K562 (cell line): ENCODE measurements around the gene FMNL1. TPM values are rescaled to one million over a fixed set of nuclear protein-coding genes. Genes with fewer than 3 reads are reported as not detected.

Experiments
- CBX5 ChIP-seq: IDR thresholded peaks from 2 replicates; pipeline ENCODE4 v1.6.1; 2014; ENCODE audit warnings: low read depth, borderline replicate concordance
- CHCHD3 ChIP-seq: fragments of 250-450 bp; sonication (Bioruptor Pico); IDR thresholded peaks from 2 replicates; pipeline ENCODE4 v2.1.2; 2022; ENCODE audit warnings: mild to moderate bottlenecking
- CTBP1 ChIP-seq: fragments of 450-650 bp; IDR thresholded peaks from 2 replicates; pipeline ENCODE4 v1.6.1; 2016; ENCODE audit warnings: borderline replicate concordance
- HEY1 ChIP-seq: fragments of 250-450 bp; sonication (Bioruptor Pico); IDR thresholded peaks from 2 replicates; pipeline ENCODE4 v1.5.0; 2020; ENCODE audit warnings: mild to moderate bottlenecking, moderate library complexity, borderline replicate concordance
- MTA3 ChIP-seq: fragments of 450-650 bp; formaldehyde crosslinking; IDR thresholded peaks from 2 replicates; pipeline ENCODE4 v1.6.1; 2017; ENCODE audit warnings: mild to moderate bottlenecking, borderline replicate concordance
- RBFOX2 ChIP-seq: fragments of 200-400 bp; formaldehyde crosslinking; IDR thresholded peaks from 2 replicates; pipeline ENCODE4 v1.6.1; 2017; ENCODE audit warnings: low read depth, mild to moderate bottlenecking, low read length, moderate library complexity
- TARDBP ChIP-seq: fragments of 450-650 bp; IDR thresholded peaks from 2 replicates; pipeline ENCODE4 v1.6.1; 2016
- TEAD4 ChIP-seq, 2 experiments: sonication (generic) in 1 of 2; formaldehyde crosslinking in 1 of 2; IDR thresholded peaks; 2 replicates each; pipeline versions ENCODE4 v1.6.1 to v1.8.0; 2012 to 2022; ENCODE audit warnings: borderline replicate concordance in 1 of 2, inconsistent platforms in 1 of 2, low read length in 1 of 2, mild to moderate bottlenecking in 1 of 2, missing genetic modification reagents in 1 of 2
- ZNF507 ChIP-seq: conservative IDR thresholded peaks from 2 replicates; pipeline ENCODE4 v1.6.1; 2017; ENCODE audit warnings: missing genetic modification characterization, missing compliant biosample characterization
- ZNF766 ChIP-seq: fragments of 200-800 bp; sonication (Bioruptor generic); conservative IDR thresholded peaks from 2 replicates; pipeline ENCODE4 v1.6.1; 2016; ENCODE audit warnings: missing genetic modification characterization, missing compliant biosample characterization
- polyA plus RNA-seq, 8 experiments: library from polyadenylated mRNA; depleted of rRNA in 4 of 8; stranded (reverse) in 5 of 8; unstranded in 3 of 8; fragments of >200 nt; fragmentation: Nextera tagmentation in 2 of 8; fragmentation: Illumina TruSeq in 1 of 8; extraction: Ambion mirVana in 2 of 8; extraction: Trizol in 1 of 8; gene quantifications; 2 replicates each; pipeline versions ENCODE4 v1.2.1 to v1.2.3, GENCODE V29; 2011 to 2014; ENCODE audit warnings: inconsistent platforms in 1 of 8, missing spikeins in 1 of 8
- total RNA-seq, 7 experiments: library from RNA; depleted of rRNA in 6 of 7; stranded (reverse); fragments of >200 nt in 6 of 7; fragmentation: Illumina TruSeq in 2 of 7; extraction: Trizol in 2 of 7; gene quantifications; 2 replicates each; pipeline versions ENCODE4 v1.2.1 to v1.2.3, GENCODE V29; 2011 to 2021; ENCODE audit warnings: low replicate concordance in 1 of 7
- TF ChIP-seq, protein P1 (sequence below): sonication (generic); formaldehyde crosslinking; IDR thresholded peaks from 2 replicates; pipeline ENCODE4 v1.8.0; 2022; ENCODE audit warnings: mild to moderate bottlenecking, missing genetic modification reagents
- TF ChIP-seq, protein P2 (sequence below): sonication (generic); formaldehyde crosslinking; IDR thresholded peaks from 2 replicates; pipeline ENCODE4 v1.8.1; 2023; ENCODE audit warnings: mild to moderate bottlenecking, missing genetic modification reagents
- TF ChIP-seq, protein P3 (sequence below): fragments of 250-450 bp; sonication (Bioruptor Pico); IDR thresholded peaks from 2 replicates; pipeline ENCODE4 v1.8.0; 2021; ENCODE audit warnings: moderate library complexity, mild to moderate bottlenecking, inconsistent platforms
- TF ChIP-seq, protein P4 (sequence below): IDR thresholded peaks from 2 replicates; pipeline ENCODE4 v1.6.1; 2011; ENCODE audit not compliant: insufficient read length; ENCODE audit errors: extremely low read depth

The FMNL1 gene
- total and polyA plus RNA-seq, 9 of the 15 experiments (the other 6 are each of a cell fraction or from before 2014, with no cell fraction given): 0.70 to 36.6 (median 7.7) TPM

DNA sequence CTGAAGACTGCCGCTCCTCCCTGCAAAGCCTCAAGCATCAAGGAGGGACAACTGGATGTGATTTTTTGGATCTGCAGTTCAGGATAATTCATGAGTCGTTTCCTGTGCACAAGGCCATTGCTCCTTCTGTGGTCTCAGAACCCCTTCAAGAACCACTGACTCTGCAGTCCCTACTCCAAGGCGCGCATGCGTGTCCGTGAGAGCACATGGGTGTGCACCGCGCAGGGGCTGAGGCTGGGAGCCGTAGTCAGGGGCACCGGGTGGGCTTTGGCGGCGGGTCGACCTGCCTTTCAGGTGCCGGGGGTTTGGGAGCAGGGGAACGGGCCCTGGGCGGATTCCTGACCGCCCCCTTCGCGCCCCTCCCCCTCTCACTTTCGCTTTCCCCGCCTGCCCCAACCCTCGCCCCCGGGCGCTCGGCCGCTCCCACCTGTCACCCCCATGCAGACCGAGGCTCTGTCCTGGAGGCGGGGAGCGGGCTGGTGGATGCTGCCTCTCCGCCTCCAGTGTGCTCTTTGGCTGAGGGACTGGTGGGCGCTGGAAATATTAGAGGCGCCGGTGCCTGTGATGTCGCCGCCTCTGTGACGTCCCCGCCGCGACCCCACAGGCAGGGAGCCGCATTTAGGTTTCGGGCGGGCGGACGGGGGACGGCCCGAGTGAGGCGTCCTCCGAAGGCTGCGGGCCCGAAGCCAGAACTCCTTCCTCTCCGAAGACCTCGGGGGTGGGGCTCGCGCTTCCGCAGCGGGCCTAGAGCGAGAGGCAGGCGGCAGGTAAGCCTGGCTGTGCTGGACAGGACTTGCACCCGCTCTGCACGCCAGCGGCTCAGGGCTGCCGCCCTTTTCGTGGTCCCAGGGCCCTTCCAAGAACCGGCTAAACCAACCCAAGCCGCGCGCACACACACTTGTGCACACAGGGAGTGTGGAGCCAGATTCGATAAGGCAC is 40.2 kb downstream of the FMNL1 start, which contains the start of gene SPATA32 (continued):
- TF ChIP-seq, protein P1, sequence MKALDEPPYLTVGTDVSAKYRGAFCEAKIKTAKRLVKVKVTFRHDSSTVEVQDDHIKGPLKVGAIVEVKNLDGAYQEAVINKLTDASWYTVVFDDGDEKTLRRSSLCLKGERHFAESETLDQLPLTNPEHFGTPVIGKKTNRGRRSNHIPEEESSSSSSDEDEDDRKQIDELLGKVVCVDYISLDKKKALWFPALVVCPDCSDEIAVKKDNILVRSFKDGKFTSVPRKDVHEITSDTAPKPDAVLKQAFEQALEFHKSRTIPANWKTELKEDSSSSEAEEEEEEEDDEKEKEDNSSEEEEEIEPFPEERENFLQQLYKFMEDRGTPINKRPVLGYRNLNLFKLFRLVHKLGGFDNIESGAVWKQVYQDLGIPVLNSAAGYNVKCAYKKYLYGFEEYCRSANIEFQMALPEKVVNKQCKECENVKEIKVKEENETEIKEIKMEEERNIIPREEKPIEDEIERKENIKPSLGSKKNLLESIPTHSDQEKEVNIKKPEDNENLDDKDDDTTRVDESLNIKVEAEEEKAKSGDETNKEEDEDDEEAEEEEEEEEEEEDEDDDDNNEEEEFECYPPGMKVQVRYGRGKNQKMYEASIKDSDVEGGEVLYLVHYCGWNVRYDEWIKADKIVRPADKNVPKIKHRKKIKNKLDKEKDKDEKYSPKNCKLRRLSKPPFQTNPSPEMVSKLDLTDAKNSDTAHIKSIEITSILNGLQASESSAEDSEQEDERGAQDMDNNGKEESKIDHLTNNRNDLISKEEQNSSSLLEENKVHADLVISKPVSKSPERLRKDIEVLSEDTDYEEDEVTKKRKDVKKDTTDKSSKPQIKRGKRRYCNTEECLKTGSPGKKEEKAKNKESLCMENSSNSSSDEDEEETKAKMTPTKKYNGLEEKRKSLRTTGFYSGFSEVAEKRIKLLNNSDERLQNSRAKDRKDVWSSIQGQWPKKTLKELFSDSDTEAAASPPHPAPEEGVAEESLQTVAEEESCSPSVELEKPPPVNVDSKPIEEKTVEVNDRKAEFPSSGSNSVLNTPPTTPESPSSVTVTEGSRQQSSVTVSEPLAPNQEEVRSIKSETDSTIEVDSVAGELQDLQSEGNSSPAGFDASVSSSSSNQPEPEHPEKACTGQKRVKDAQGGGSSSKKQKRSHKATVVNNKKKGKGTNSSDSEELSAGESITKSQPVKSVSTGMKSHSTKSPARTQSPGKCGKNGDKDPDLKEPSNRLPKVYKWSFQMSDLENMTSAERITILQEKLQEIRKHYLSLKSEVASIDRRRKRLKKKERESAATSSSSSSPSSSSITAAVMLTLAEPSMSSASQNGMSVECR (CRISPR knock-in tag): no peak
- TF ChIP-seq ZNF766 (CRISPR knock-in tag): no peak
- TF ChIP-seq CBX5: no peak
- TF ChIP-seq CTBP1: no peak
- no peak for TF ChIP-seq TEAD4 (IDR thresholded peaks at IDR 0.05; ENCODE audit: low read length)
- TF ChIP-seq TEAD4 (CRISPR knock-in tag; IDR thresholded peaks at IDR 0.05; ENCODE audit: borderline replicate concordance): no peak
- TF ChIP-seq ZNF507 (tag): no peak
- TF ChIP-seq, protein P2, sequence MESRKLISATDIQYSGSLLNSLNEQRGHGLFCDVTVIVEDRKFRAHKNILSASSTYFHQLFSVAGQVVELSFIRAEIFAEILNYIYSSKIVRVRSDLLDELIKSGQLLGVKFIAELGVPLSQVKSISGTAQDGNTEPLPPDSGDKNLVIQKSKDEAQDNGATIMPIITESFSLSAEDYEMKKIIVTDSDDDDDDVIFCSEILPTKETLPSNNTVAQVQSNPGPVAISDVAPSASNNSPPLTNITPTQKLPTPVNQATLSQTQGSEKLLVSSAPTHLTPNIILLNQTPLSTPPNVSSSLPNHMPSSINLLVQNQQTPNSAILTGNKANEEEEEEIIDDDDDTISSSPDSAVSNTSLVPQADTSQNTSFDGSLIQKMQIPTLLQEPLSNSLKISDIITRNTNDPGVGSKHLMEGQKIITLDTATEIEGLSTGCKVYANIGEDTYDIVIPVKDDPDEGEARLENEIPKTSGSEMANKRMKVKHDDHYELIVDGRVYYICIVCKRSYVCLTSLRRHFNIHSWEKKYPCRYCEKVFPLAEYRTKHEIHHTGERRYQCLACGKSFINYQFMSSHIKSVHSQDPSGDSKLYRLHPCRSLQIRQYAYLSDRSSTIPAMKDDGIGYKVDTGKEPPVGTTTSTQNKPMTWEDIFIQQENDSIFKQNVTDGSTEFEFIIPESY (CRISPR knock-in tag): peak; percentile 72
- TF ChIP-seq TARDBP: no peak
- TF ChIP-seq HEY1 (CRISPR knock-in tag): no peak
- TF ChIP-seq, protein P3, sequence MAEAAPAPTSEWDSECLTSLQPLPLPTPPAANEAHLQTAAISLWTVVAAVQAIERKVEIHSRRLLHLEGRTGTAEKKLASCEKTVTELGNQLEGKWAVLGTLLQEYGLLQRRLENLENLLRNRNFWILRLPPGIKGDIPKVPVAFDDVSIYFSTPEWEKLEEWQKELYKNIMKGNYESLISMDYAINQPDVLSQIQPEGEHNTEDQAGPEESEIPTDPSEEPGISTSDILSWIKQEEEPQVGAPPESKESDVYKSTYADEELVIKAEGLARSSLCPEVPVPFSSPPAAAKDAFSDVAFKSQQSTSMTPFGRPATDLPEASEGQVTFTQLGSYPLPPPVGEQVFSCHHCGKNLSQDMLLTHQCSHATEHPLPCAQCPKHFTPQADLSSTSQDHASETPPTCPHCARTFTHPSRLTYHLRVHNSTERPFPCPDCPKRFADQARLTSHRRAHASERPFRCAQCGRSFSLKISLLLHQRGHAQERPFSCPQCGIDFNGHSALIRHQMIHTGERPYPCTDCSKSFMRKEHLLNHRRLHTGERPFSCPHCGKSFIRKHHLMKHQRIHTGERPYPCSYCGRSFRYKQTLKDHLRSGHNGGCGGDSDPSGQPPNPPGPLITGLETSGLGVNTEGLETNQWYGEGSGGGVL: no peak
- TF ChIP-seq RBFOX2: peak; percentile 35; the same call in 1 of the 2 replicates
- no peak for TF ChIP-seq CHCHD3 (CRISPR knock-in tag)
- TF ChIP-seq MTA3: no peak
- TF ChIP-seq, protein P4, sequence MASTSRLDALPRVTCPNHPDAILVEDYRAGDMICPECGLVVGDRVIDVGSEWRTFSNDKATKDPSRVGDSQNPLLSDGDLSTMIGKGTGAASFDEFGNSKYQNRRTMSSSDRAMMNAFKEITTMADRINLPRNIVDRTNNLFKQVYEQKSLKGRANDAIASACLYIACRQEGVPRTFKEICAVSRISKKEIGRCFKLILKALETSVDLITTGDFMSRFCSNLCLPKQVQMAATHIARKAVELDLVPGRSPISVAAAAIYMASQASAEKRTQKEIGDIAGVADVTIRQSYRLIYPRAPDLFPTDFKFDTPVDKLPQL: no peak
